ENCODE results near the gene DLK1.

DLK1 gene

DNA sequence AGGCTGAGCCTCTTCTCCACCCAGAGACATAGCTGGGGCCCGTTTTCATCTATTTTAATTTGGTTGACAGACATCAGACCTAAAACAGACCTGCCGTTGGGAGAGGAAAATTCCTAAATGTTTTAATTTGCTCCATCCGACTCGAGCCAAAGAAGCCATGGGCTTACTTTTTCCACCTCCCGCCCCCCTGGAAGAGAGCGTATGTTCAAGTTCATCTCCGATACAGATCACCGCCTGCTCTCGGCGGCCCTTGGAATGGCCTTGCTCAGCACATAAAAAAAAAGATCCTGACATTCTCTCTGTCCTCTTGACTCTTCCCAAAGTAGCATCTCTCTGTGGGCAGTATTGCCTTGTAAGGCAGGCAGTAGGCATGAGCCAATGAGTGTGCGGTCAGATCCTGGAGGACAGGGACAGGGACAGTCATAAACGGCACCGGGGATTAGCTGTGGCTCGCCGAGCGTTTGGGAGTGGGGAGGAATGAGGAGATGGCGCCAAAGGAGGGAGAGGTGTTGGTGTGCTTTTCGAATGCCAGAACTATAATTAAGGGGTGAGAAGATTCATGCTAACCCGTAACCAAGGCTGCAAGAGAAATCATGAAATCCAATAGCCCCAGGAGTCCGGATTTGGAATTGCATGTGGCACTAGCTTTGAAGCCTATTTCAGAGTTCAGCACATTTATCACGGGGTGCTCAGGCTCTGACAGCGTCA lies 51.3 kb downstream of the DLK1 start:
- DNase-seq (ENCODE audit: low spot score) = no peak

DNA sequence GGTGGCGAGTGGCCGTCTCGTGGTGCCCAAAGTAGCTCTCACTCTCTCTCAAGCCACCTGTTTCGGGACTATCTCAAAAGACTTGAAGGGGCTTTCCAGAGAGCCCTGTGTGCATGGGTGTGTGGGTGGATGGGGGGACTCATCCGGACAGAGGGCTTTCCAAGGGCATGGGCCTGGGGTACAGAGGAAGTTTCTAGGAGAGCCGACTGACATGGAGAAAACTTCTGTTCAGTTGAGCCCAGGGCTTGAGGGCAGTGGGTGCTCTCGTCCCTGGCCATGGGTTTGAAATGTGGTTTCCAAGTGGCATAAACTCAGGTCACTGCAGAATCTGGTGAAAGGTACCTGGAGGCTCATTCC lies 51.8 kb downstream of the DLK1 start:
- DNase-seq (ENCODE audit: low spot score) = no peak

DNA sequence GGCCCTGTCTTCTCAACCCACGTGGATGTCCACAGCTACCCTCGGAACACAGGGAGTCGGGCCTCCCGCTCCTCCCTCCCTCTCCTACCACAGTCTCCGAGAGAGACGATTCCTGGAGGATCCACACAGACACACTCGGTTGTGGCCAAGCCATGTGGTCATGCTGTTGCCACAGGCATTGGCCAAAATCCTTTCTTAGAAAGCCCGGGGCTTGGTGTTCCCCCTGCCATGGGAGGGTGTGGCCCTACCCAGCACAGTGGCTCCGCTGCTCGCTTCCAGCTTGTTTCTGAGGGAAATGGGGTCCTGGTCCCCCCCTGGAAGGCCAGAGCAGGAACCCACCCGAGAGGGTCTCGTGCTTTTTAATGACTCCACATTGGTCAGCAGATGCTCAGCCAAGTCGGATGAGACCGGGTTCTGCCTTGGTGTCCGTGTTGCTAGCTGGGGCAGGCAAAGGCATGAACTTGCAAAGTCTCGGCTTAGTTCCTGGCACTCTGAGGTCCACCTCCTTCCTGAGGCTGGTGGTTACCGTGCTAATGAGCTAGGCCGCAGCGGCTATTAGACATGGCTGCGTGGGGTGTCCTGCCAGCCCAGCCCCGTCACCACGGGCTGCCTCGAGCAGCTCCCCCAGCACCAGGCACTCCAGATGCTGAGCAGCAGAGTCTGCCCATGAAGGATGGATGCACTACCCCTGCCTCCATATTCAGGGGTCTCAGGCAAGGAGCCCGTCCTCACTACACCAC lies 52.4 kb downstream of the DLK1 start:
- DNase-seq (ENCODE audit: low spot score) = no peak

DNA sequence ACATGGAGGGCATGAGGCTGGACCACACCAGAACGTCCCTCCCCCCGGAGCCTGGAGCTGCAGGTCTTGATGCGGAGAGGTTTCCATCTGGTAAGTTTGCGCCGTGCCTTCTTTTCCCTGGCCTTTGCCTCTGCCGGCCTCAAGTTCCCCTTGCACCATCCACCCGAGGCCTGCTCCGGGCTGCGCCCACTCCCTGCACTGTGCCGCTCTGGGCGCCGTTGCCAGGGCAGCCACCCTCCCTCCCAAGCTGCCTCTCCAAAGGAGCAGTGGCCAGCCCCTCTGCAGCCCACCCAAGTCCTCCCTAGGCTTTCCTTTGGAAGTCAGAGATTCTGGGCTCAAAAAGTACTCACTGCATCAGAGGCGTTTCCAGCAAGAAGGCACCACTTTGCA lies 53.0 kb downstream of the DLK1 start:
- no peak for DNase-seq (ENCODE audit: low spot score)

DNA sequence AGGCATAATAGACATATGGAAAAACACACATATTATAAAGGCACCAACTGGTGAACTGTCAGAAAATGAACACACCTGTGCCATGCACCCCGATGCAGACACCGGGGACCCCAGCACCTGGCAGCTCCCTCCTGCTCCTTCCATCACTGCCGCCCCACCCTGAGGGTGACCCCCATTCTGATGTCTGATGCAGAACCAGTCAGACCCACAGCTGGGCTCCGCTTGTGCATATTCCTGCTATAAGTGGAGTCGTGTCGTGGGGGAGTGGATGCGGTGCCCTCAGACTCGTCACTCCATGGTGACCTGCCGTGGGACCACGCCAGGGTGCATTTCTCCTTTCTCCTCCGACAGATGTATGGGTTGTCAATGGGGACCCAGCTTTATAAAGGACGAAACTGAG lies 53.6 kb downstream of the DLK1 start:
- no peak for DNase-seq (ENCODE audit: low spot score)

DNA sequence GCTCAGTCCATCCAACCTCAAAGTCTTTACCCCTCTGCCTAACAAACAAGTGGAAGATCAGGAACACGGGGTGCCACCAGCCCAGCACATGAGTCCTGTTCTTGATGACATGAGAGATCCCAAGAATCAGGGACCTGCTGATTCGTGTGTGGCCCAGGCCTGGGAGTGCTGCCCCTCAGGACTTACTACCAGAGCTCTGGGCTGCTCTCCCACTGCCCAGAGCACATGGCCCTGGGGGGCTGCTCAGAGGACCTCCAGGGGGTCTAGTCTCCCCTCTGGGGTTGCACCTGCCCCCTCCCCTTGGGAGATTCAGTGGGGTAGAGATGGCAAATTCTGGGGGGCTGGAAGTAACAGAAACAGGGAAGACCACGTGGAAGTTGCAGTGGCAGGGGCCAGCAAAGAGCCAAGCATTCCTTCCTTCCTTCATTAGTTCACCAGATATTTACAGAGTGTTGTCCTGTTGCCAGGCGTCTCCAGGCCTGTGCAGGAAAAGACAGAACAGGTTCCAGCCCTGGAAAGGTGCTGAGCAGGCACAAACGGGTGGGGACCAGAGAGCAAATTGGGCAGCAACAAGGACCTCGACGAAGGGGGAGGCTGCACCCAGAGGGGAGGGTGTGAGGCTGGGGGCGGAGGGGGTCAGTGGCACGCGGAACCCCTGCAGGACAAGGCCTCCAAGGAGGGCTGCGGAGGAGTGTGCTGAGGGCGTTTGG lies 54.1 kb downstream of the DLK1 start:
- DNase-seq (ENCODE audit: low spot score) = no peak

DNA sequence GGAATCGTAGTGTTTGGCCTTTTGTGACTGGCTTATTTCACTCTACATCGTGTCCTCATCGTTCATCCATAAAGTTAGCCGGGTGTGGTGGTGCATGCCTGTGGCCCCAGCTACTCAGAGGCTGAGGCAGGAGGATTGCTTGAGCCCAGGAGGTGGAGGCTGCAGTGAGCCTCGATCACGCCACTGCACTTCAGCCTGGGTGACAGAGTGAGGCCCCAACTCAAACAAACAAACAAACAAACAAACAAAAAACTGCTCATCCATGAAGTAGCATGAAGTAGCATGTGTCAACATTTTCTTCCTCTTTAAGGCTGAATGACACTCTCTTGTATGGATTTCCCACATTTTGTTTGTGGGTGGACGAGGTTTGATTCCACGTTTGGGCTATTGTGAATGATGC lies 55.3 kb downstream of the DLK1 start:
- no peak for DNase-seq (ENCODE audit: low spot score)

DNA sequence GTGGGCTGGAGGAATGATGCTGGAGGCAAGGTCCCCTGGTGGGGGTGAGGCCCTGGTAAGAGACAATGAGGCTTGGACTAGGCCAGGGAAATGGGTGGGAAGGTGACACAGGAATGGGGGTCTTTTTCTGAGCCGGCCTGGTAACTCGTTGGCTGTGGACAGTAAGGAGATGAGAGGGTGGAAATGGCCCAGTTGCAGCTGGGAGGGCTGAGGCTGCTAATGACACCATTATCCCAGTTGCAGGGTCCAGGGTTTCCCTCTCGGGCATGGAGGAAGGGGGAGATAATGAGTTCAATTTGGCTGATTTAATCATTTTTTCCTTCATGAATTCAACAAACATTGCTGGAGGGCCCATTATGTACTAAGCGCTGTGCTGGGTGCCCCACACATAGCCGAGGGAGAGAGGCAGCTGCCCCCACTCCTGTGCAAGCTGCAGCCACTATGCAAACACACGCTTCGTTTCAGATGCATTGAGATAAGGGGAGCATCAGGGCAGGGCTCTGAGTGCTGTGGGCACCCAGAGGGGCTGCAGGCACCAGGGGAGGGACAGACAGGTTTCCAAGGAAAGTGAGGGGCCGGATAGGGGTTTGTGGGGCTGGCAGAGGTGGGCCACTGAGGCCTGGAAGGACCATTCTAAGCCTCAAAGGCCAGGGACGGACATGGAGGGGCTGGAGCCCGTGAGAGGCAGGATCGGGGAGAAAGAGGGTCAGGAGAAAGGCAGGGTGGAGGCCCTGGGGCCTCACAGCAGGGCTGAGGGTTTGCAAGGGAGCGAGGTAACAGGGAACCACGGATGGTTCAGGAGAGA lies 56.0 kb downstream of the DLK1 start:
- DNase-seq (ENCODE audit: low spot score) = no peak

DNA sequence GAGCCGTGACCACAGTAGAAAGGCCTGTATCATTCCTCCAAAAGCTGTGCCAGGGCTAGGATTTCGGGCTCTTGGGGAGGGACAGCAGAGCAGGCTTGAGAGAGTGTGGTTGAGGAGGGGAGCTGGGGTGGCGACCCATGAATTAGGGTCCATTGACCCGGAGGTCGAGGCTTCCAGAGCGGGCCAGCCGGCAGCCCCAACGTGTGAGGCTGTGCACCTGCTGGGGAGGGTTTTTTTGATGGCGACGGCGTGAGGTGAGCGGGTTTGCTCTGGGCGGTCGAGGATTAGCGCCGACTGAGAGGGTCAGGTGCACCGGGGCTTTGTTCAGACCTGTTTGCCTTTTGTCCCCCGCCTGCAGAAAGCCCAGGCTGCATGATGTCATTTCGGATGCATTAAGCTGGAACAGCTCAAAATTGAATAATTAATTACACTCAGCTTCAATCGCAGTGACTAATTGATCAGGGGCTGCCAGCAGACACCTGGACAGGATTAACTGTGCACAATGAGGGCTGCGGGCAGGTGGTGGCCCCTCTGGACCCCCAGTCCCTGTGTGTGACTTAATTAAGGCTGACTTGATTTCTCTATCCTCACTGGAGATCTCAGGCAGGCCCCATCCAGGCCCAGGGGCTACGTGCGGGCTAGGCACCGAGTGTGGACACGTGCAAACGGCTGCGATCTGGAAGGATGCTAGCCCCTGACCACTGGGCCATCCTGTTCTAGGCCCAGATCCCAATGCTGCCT lies 57.1 kb downstream of the DLK1 start:
- no peak for DNase-seq (ENCODE audit: low spot score)

DNA sequence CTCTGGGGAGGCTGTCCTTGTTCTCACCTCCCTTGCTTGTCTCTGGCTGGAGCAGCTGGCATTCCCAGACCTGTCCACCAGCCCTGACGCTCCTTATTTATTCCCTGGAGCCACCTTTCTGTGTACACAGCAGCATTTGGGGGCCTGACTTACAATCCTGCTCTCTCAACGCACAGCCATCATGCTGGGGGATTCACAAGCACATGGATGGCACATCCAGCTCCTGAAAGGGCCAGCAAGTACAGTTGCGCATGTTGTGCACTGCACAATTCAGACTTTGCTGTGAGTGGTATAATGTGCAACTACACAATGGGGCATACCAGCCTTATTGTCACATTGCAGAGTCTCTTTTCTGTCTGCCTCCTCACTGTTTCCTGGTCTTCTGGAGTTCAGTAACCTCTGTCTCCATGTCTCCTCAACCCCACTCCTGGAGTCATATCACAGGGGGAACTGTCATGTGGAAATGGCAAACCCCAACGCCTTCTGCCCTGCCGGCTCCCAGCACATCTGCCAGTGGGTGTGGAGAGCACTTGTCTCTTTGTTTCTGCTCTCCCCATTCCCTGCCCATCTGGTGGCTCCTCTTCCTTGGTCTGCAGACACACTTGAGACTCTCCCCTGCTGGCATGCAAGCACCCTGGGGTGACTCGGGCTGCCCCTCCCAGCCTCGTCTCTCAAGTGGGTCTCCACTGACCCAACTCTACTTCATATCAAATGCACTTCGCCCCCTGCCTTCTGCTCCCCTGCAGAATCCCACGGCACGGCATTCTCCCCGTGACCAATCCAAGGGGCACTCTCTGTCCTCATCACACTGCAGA lies 58.0 kb downstream of the DLK1 start:
- no peak for DNase-seq (ENCODE audit: low spot score)

DNA sequence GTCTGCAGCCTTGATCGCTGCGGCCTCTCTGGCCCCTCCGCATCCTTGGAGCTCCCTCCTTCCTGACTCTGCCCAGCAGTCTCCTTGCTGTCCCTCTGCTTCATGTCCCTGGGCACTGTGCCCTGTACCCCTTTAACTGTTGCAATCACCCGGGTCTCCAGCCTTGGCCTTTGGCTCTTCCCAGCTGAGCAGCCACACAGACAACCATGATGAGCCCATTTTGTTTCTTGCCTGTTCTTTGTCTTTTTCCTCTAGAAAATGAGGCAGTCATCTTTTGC lies 58.6 kb downstream of the DLK1 start:
- no peak for DNase-seq (ENCODE audit: low spot score)

DNA sequence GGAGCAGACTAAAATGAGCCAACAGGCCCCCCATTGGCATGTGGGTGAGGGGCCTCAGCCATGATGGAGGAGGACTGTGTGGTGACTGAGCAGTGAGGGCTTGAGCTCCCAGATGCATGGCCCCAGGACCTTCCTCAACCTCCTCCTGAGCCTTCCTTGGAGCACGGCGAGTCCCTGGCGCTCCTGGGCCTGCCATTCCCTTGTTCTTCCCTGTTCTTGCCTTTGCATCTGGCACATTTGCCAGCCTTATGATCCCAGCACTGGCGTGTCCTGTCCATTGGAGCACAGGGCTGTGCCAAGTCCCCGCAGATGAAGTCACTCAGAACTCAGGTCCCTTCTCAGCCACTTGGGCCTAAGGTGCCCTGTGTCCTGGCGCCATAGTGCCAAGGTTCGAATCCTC lies 58.9 kb downstream of the DLK1 start:
- no peak for DNase-seq (ENCODE audit: low spot score)

DNA sequence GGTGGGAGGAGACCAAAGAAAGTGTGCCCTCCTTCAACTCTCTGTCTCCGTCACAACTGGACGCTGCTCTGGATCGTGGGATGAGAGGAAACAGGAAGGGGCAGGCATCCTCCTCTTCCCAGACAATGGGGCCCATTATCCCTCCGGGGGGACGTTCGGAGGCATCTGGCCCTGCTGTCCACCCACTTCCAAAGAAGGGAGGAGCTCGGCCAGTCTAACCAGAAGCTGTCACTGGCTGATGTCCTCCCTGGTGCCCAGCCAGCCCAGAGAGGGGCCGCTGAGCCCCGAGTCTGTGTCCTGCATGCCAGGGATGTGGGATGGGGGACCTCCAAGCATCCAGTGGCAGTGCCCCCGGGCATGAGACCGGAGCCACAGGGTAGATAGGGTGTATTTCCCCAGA lies 59.4 kb downstream of the DLK1 start:
- DNase-seq (ENCODE audit: low spot score) = no peak

DNA sequence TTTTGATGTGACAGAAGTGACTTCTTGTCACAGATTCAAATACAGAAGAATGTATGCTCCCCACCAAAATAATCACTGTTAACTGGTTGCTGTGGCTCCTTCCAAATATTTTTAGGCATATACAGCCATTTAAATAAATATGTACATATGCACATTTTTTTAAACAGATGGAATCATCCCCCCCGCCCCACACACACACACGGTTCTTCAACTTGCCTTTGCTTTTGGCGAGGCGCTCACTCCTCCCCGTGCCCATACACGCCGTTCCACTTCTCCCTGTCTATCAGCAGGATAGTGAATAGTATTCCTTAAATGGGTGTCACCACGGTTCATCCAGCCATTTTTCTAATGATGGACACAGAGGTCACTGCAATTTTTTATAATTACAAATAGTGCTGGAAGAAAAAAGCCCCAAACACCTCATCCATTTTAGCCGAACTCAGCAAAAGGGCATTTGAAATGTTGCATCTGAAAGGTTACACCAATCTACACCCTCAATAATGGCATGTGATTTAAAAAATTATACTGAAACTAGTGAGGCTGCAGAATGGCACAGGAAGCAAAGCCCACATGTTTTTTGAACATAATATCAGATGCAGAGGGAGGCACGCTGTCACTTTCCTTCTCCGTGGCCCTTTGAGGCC lies 60.0 kb downstream of the DLK1 start:
- DNase-seq (ENCODE audit: low spot score) = no peak

DNA sequence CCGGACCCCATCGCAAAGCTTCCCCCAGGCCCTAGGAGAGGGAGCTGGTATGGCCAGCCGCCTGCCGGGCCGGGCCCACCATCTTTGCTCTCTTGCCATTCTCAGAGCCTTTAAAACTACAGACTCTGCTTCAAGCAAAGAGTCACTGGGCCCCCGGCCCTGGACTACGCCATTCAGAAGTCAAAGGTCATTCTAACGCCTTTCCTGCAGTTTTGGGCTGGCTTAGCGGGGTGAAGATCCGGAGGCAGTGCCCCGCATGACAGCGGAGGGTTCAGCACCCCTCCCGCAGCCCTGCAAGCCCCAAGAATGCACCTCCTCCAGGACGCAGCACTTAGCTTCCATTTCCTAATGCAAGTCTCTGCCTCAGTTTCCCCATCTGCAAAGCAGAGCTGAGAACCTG lies 61.0 kb downstream of the DLK1 start:
- no peak for DNase-seq (ENCODE audit: low spot score)

Measured in hematopoietic multipotent progenitor cell treated with erythropoietin and hydrocortisone succinate and interleukin-3 and kit ligand, for 15 days (in vitro differentiated cells).